Measurements from ENCODE around the gene DGKE.
A peak's percentile ranks its signal among the peaks of the same experiment; 100 is the strongest.

Gene DGKE

GRCh38 chr17:56815711-56816110 is 18.2 kb upstream of the DGKE start:
- DNase-seq, result no peak

GRCh38 chr17:56817066-56817465 is 16.9 kb upstream of the DGKE start:
- no peak for DNase-seq

DNA sequence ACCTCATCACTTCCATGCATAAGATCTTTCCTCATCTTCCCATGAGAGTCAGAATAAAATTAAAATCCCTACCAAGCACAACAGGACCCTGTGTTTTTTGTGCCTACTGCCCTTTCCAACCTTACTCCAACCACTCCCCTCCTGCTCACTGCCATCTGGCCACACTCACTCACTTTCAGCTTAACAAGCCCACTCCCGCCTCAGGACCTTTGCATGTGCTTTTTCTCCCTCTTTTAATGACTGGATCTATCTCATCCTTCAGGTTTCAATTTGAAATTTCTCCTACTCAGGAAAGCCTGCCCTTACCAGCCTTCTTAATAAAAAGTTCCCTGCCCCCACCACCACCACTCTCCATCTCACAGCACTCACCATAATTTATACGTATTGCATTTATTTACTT is 14.9 kb upstream of the DGKE start:
- no peak for DNase-seq

GRCh38 chr17:56819431-56820145 is 14.4 kb upstream of the DGKE start:
- peak; percentile 88 to 95 for DNase-seq

GRCh38 chr17:56820207-56820606 is 13.7 kb upstream of the DGKE start:
- DNase-seq, result no peak

DNA sequence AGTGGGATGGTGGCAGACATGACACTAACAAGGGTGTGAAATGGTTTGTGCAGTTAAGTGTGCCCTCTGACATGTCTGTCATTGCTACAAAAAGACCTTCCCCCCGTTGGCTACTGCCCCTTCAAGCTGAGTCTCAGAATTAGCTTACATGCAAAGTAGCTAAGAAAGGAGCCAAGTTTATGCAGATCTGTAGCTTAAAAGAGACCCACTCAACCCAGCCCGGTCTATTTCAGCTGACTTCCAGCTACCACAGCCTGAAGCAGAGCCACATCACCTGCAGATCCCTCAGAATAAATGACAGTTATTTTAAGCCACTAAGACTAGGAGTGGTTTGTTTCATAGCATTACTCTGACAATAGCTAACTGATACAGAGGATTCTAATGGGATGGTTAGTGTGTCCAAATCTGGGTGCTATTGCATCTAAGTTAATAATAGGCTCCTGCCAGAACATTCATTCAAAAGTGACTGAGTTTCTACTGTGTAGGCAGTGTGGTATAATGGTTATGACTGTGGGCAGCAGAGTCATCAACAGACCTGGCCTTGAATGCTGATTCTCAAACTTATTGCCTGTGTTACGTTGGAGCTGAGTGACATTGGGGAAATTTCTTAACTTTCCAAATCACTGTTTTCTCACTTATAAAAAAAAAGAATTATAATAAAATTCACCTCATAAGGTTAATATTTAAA is 12.0 kb upstream of the DGKE start:
- no peak for DNase-seq

DNA sequence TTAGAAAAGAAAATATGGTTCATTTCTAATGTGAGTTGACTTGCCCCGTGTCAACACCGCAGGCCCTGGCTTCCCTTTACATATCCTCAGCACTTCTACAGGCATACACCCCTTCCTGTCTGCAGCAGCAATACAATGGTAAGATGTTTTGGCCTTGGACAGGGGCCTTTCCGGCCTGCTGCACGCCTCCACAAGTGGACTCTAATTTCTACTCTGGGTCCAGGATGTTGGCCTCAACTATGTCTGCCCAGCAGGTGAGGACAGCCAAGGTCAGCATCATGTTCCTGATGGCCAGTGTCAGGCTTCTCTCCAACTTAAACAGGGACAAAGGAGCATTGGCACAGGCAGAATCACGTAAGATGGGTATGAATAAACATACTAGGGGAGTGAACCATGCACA is 11.2 kb upstream of the DGKE start:
- DNase-seq, result no peak

DNA sequence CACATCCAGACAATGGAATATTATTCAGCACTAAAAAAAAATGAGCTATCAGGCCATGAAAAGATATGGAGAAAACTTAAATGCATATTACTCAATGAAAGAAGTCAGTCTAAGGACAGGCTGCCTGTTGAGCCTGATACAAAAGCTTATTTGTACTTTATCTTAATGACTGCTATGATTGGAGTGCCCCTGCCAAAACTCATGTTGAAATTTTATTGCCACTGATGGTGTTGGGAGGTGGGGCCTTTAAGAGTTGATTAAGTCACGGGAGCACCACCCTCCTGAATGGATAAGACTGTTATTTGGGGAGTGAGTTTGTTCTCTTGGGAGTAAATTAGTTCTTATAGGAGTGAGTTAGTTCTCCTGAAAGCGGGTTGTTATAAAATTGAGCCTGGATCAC is 10.1 kb upstream of the DGKE start:
- DNase-seq, result no peak

DNA sequence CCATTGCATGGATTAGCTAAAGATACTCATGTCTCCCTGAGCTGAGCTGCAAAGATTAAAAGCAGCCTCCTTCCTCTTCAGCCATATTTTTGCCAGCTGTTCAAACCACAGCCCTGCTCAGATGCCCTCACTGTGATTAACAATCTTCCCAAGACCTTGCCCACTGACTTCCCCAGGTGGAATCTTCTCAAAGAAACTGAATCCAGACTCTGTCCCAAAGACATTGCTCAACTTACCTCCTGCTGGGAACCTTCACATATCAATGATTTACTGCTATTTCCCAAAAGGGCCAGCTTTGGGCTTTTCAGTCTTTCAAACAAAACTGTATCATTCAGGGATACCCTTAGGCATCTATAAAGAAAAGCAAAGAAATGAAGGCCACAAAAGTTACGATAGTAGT is 9.4 kb upstream of the DGKE start:
- DNase-seq, result no peak

GRCh38 chr17:56826611-56827414 is 7.1 kb upstream of the DGKE start:
- DNase-seq, result no peak

DNA sequence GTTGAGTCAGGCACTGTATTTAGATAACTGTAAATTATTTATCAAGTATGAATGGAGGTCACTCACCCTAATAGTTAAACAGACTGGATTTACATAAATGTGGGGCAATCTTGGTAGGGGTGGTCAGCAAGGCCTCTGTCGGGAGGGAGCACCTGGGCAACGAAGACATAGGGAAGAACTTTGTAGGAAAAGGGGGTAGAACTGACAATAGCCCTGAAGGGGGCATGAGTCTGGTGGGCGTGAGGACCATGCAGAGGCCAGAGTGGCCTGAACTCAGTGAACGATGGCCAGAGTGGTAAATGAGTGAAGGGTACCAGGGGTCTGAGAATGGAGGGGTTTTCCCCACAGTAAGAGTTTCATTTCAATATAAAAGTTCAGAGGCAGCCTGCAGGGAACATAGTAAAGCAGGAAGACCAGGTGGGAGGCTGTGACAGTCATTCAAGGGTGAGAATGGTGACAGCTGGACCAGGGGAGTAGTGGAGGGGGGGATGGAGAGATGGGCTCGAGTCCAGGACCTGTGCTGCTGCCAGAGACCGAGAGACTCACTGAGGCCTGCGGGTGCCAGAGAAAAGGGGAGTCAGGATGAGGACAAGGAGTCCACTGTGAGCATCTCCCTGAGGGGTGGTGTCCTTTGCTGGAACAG is 3.1 kb upstream of the DGKE start:
- no peak for DNase-seq

DNA sequence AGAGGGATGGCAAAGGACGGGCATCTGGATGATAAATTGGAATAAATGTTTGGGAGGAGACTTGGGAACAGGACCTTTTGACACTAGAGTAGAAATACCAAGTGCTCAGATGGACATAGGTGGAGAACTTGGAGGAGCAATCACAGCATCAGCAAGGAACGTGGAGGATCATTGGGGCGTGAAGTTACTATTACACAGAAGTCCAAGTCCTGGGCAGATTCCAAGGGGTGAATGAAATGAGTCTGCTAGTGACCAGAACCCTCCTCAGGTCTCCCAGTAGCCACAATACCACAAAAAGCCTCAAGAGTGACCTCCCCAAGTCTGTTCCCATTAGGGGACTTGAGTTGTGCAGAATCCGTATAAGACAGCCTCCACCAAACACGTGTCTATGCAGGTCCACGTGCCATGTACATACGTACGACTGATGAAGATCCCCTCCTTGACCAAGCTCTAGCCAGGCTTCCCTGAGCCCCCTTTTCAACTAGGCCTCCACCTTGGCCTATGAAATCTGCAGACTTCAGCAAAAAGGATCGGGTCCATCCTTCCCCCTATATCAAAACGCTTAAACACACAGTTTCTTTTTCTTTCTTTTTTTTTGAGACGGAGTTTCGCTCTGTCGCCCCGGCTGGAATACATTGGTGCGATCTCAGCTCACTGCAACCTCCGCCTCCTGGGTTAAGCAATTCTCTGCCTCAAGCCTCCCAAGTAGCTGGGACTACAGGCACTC is 2.4 kb upstream of the DGKE start:
- no peak for DNase-seq

- DNase-seq, result peak in 1 of 2 experiments; percentile 26
Measured at GRCh38 chr17:56832446-56832845, 1.5 kb upstream of the DGKE start.

DNA sequence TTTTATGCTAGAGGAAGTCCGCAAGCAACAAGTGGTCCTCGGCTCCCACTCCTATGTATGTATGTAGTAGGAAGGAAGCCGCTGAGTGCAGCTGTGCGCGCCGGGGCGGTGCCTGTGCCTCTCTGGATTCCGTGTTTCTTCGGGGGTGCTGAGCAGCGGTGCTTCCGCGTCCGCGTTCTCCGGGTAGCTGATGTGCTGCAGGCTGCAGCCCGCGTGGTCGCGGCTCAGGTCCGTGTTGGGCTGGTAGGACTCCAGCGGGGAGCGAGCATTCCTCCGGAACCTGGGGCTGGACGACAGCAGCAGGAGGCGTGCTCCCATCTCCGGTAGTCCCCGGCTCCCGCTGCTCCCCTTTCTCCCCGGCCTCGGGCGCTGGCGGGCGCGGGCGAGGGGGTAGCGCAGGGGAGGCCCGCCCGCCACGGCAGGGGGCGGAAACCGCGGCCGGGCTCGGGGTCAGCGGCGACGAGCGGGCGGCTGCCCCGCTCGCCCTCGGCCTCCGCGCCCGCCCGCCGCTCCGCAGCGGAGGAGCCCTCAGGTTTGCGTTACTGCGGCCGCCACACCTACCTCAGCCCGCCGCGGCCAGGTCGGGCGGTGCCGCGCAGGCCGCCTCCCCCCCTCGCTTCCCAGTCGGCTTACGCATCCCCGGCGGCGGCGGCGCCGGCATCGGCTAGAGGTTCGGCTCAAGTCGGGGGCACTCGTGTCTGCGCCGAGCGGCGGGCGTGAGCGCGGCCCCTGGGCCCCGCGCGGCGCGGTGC is 718 bp upstream of the DGKE start:
- peak; percentile 83 to 85 for DNase-seq

DNA sequence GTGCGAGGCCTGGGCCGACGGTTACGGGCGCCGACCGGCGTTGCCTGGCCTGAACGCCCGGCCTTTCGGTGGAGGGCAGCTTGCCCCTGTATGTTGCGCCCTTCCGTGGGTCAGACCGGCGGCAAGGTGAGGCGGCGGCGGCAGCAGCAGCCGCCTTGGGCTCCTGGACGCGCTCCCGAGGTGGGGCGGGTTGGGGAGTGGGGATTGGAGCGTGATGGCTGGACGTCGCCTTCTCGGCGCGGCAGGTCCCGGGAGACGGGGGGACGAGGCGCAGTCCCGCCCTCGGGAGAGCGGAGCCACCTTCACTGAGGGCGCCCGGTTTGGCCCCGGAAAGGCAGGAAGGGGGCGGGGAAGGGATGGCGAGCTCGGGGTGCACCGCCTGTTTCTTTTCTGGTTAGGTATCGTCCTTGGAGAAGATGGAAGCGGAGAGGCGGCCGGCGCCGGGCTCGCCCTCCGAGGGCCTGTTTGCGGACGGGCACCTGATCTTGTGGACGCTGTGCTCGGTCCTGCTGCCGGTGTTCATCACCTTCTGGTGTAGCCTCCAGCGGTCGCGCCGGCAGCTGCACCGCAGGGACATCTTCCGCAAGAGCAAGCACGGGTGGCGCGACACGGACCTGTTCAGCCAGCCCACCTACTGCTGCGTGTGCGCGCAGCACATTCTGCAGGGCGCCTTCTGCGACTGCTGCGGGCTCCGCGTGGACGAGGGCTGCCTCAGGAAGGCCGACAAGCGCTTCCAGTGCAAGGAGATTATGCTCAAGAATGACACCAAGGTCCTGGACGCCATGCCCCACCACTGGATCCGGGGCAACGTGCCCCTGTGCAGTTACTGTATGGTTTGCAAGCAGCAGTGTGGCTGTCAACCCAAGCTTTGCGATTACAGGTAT is 671 bp downstream of the DGKE start:
- DNase-seq, result peak; percentile 68 to 73

- DNase-seq, result no peak
Measured at GRCh38 chr17:56835264-56835585, 1.3 kb downstream of the DGKE start.

DNA sequence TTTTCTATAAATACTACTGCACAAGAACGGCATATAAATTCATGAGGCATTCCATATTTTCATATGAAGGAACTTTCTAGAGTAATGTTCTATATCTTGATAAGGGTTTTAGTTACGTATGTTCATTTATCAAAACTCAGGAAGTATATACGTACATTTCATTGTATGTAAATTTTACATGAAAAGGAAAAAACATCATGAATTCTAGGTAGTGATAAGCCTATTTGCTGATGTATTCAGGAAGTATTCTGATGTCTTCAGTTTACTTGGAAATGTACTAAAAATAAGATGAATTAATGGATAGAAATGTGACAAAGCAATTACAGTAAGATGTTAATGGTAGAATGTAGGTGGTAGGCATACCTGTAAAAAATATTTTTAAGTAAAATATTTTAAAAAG is 4.7 kb downstream of the DGKE start:
- DNase-seq, result no peak

- DNase-seq, result no peak
Measured at GRCh38 chr17:56842577-56842976, 8.6 kb downstream of the DGKE start.

DNA sequence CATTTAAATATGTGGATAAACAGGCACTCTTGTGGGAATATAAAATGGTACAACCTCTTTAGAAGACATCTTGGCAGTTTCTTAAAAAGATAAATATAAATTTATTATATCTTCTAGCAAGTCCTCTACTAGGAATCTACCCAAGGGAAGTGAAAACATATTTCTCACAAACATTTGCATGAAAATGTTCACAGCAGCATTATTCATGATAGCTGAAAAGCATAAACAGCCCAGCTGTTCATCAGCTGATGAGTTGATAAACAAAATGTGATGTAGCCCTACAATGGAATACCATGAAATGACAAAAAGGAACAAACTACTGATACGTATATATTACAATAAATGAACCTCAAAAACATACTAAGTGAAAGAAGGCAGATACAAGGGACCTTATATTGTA is 12.0 kb downstream of the DGKE start:
- DNase-seq, result no peak

GRCh38 chr17:56847106-56847505 is 13.2 kb downstream of the DGKE start:
- no peak for DNase-seq

- DNase-seq, result no peak
Measured at GRCh38 chr17:56849131-56849530, 15.2 kb downstream of the DGKE start.

Data from Kasumi-1 (cell line).